Tibial nerve (tissue), 4 donors: ENCODE measurements around the gene PRUNE2. TPM values are rescaled to one million over a fixed set of nuclear protein-coding genes. Genes with fewer than 3 reads are reported as not detected.

Source experiments
- DNase-seq, 2 donors: peaks; one replicate each; pipeline ENCODE4 v3.0.0-alpha.2; 2019; ENCODE audit warnings: low spot score in 2 of 2
- H3K27ac ChIP-seq, 4 donors: fragments of 200-600 bp; sonication (generic) in 3 of 4; one replicate each; pipeline ENCODE4 v1.5.1; 2017 to 2019; ENCODE audit warnings: mild to moderate bottlenecking in 1 of 4
- H3K27me3 ChIP-seq, 2 donors: fragments of 200-600 bp; sonication (generic) in 1 of 2; one replicate each; pipeline versions ENCODE4 v1.5.1 to v1.6.0; 2017 to 2019
- H3K36me3 ChIP-seq, 3 donors: fragments of 200-600 bp; sonication (generic); one replicate each; pipeline ENCODE4 v1.5.1; 2018 to 2019
- H3K4me1 ChIP-seq, 4 donors: fragments of 200-600 bp; sonication (generic) in 3 of 4; one replicate each; pipeline ENCODE4 v1.5.1; 2017 to 2019
- H3K4me3 ChIP-seq, 4 donors: fragments of 200-600 bp; sonication (generic) in 3 of 4; one replicate each; pipeline ENCODE4 v1.5.1; 2017 to 2019; ENCODE audit warnings: mild to moderate bottlenecking in 1 of 4, moderate library complexity in 1 of 4
- H3K9me3 ChIP-seq, 4 donors: fragments of 200-600 bp; sonication (generic) in 3 of 4; one replicate each; pipeline ENCODE4 v1.5.1; 2017 to 2019
- EP300 ChIP-seq, 2 donors: sonication (generic); formaldehyde crosslinking; IDR thresholded peaks; one replicate each; pipeline ENCODE4 v1.6.1; 2017; ENCODE audit warnings: antibody characterized with exemption in 2 of 2, mild to moderate bottlenecking in 1 of 2
- POLR2A ChIP-seq, 2 donors: fragments of 450-650 bp; IDR thresholded peaks; one replicate each; pipeline ENCODE4 v1.6.1; 2017; ENCODE audit warnings: antibody characterized with exemption in 2 of 2, mild to moderate bottlenecking in 2 of 2, moderate library complexity in 2 of 2
- WGBS, 2 donors: methylation state at CpG; one replicate each; pipeline ENCODE4 v1.1.5; 2018; 5-methylcytosine and 5-hydroxymethylcytosine counted together
- total RNA-seq, 4 donors: library from RNA; depleted of rRNA; stranded (reverse); fragments of >200 nt; gene quantifications; one replicate each; pipeline ENCODE4 v1.1.0, GENCODE V29; 2016
- TF ChIP-seq, protein P1 (sequence below), 5 experiments: fragments of 200-600 bp in 3 of 5; fragments of 450-650 bp in 2 of 5; sonication (generic) in 3 of 5; IDR thresholded peaks; one replicate each; pipeline ENCODE4 v1.5.1; 2016 to 2019; ENCODE audit warnings: antibody characterized with exemption in 5 of 5, mild to moderate bottlenecking in 3 of 5, moderate library complexity in 2 of 5

Gene PRUNE2
- total RNA-seq, 4 donors from 2014 or later, result 23.2 to 50.4 (median 24.2) TPM

DNA sequence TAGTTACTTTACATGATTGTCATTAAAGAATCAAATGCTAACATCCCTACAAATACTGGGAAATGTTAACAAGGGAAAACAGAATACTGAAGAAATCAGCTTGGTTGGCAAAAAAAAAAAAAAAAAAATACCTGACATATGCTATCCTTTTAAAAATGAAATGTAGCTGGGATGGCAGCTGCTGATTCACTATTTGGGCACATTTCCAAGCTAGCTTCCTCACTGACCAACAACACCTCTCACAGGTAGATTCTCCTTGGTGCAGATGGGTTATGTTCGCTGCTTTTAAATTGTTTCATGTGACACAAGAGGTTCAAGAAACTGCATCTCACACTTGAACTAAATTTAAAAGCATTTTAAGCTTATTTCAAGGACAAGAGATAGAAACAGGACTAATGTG lies 6.1 kb upstream of the PRUNE2 start:
- Histone ChIP-seq H3K27me3 (peaks cover 0 to 3% of the 10 kb centered on the region in 2 donors), H3K9me3 (no peaks in the 10 kb centered on the region), H3K27ac (no peak overlapping the region), H3K4me1 (no peaks in the 10 kb centered on the region), H3K36me3 (no peaks in the 10 kb centered on the region), H3K4me3 (no peak overlapping the region)
- WGBS, 2 donors, result 88 to 89% methylated on average over 1 of the region's 1 CpG
- no peak for DNase-seq
- TF ChIP-seq POLR2A (IDR thresholded peaks at IDR 0.05) (no peak), EP300 (IDR thresholded peaks at IDR 0.05) (no peak)

DNA sequence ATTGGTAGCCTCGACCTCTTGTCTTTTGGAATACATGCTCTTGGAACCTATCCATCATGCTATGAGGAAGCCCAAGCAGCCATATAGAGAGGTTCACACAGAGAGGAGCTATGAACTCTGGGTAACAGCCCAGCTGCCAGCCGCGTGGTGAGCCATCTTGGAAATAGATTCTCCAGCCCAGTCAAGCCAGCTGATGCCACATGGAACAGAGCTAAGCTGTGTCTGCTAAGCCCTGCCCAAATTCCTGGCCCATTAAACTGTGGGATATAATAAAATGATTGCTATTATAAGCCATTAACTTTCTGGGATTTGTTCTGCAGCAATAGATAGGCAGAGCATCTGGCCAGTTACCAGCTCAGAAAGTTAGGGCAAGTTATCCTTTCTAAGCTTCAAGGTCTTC lies 4.9 kb upstream of the PRUNE2 start:
- no peak for DNase-seq
- no peaks in the 10 kb centered on the region for H3K9me3 ChIP-seq
- H3K4me1 ChIP-seq, result peaks cover 0 to 8% (median 4%) of the 10 kb centered on the region in 4 donors
- WGBS, 2 donors, result 74 to 86% methylated on average over 3 of the region's 3 CpGs
- TF ChIP-seq POLR2A (IDR thresholded peaks at IDR 0.05) (no peak), EP300 (IDR thresholded peaks at IDR 0.05) (no peak)
- TF ChIP-seq, protein P1, sequence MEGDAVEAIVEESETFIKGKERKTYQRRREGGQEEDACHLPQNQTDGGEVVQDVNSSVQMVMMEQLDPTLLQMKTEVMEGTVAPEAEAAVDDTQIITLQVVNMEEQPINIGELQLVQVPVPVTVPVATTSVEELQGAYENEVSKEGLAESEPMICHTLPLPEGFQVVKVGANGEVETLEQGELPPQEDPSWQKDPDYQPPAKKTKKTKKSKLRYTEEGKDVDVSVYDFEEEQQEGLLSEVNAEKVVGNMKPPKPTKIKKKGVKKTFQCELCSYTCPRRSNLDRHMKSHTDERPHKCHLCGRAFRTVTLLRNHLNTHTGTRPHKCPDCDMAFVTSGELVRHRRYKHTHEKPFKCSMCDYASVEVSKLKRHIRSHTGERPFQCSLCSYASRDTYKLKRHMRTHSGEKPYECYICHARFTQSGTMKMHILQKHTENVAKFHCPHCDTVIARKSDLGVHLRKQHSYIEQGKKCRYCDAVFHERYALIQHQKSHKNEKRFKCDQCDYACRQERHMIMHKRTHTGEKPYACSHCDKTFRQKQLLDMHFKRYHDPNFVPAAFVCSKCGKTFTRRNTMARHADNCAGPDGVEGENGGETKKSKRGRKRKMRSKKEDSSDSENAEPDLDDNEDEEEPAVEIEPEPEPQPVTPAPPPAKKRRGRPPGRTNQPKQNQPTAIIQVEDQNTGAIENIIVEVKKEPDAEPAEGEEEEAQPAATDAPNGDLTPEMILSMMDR (IDR thresholded peaks at IDR 0.05), result no peak
- no peaks in the 10 kb centered on the region for H3K27me3 ChIP-seq
- H3K27ac ChIP-seq, result no peak overlapping the region
- no peak overlapping the region for H3K4me3 ChIP-seq
- no peaks in the 10 kb centered on the region for H3K36me3 ChIP-seq

DNA sequence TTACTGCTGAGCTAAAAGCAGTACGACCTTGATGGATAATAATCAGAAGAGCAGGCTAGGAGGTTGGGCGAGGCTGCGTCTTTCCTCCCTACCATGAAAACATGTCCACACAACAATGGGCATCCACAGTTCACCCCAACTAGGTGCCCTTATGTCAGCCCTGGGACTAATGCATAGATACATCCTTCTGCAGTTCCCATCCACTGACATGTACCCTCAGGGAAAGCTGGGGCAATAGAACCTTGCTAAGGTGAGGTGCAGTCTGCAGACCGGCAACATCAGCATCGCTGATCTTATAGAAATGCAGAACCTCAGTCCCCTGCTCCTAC lies 697 bp upstream of the PRUNE2 start:
- 10 to 18% methylated on average over 5 of the region's 5 CpGs for WGBS, 2 donors
- DNase-seq, result no peak
- Histone ChIP-seq H3K36me3 (no peaks in the 10 kb centered on the region), H3K27me3 (peaks cover 0 to 3% of the 10 kb centered on the region in 2 donors), H3K27ac (peak overlapping the region in 2 of 4 donors; percentile 7 to 70), H3K9me3 (no peaks in the 10 kb centered on the region), H3K4me3 (peak overlapping the region in 2 of 4 donors; percentile 29 to 54), H3K4me1 (peaks cover 0 to 22% (median 12%) of the 10 kb centered on the region in 4 donors)
- TF ChIP-seq POLR2A (IDR thresholded peaks at IDR 0.05) (no peak), EP300 (IDR thresholded peaks at IDR 0.05) (no peak)
- TF ChIP-seq, protein P1 (IDR thresholded peaks at IDR 0.05), result no peak

DNA sequence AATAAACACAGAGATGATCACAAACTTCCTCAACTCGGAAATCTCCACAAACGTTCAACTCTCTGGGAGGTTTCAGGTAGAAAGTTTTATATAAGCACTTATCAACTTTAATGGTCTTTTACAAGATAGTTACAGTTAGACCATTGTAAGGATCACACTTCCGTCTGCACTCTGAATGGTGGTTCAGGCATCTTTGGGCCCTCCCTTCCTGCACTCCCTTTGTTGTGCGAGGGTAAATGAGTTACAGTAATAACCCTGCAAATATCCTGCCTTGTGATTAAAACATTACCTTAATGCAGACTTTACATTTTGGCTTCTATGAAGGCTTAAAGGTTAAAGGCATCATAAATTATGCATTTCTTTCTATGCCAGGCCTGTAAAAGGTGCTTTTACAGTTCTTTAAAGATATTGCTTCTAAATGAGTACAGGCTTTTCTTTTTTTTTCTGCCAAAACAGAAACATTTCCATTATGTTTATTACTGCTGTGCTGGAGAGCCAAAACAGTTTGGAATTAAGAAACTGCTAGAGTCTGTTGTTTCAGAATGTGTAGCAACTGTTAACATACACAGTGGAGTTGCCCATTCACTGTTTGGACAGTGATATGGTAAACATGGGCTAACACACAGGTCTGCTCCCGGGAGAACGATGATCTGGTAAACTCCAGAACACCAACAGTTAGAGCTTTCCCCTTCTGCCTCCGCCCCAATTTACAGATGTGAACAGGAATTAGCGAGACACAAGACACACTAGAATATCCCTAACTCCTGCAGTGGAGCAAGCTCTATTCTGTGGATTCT lies 1.1 kb downstream of the PRUNE2 start:
- DNase-seq, result no peak
- TF ChIP-seq EP300 (IDR thresholded peaks at IDR 0.05) (no peak), POLR2A (IDR thresholded peaks at IDR 0.05) (no peak)
- TF ChIP-seq, protein P1 (IDR thresholded peaks at IDR 0.05), result no peak
- 54 to 64% methylated on average over 8 of the region's 8 CpGs for WGBS, 2 donors
- Histone ChIP-seq H3K27ac (peak overlapping the region in 1 of 4 donors; percentile 70), H3K27me3 (peaks cover 0 to 3% of the 10 kb centered on the region in 2 donors), H3K4me3 (peak overlapping the region; percentile 29 to 54 (median 34)), H3K36me3 (no peaks in the 10 kb centered on the region), H3K4me1 (peaks cover 0 to 22% (median 12%) of the 10 kb centered on the region in 4 donors), H3K9me3 (no peaks in the 10 kb centered on the region)

DNA sequence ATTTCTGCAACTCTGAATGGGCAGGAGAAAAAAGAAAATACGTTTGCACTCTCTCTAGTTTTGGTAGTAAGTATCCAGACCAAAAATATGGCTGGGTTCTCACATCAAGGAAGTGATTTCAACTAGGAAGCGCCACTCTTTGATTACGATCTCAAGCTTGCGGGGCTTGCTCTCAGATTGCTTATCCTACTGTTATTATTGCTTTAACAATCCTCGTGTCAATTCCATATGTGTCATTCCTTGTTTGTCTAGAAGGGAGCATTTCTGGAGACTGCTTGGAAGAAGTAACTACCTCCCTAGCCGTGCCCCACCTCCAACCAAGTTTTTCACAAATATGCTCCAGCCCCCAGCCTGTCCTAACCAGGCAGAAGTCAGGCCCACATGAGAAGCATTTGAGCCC lies 3.5 kb downstream of the PRUNE2 start:
- no peak for DNase-seq
- Histone ChIP-seq H3K9me3 (no peaks in the 10 kb centered on the region), H3K36me3 (no peaks in the 10 kb centered on the region), H3K27me3 (peaks cover 0 to 3% of the 10 kb centered on the region in 2 donors), H3K27ac (no peak overlapping the region), H3K4me3 (no peak overlapping the region), H3K4me1 (peaks cover 0 to 22% (median 12%) of the 10 kb centered on the region in 4 donors)
- no peak for TF ChIP-seq POLR2A (IDR thresholded peaks at IDR 0.05)
- TF ChIP-seq, protein P1 (IDR thresholded peaks at IDR 0.05), result no peak
- TF ChIP-seq EP300 (IDR thresholded peaks at IDR 0.05), result no peak
- 61 to 68% methylated on average over 6 of the region's 6 CpGs for WGBS, 2 donors
